ENCODE data around the gene PRR29.

GRCh38 chr17:64025732-64026294 lies 27.7 kb downstream of the PRR29 start:
- TF ChIP-seq POLR2AphosphoS5 (IDR thresholded peaks at IDR 0.05; ENCODE audit: low read depth, low read length) (no peak), SPI1 (IDR thresholded peaks at IDR 0.05; ENCODE audit: low read depth, low read length) (no peak), POLR2A (IDR thresholded peaks at IDR 0.05; ENCODE audit: low read depth, low read length) (no peak)
